Astrocyte (in vitro differentiated cells and primary cell): Measurements from ENCODE around the gene DENND4C. TPM values are rescaled to one million over a fixed set of nuclear protein-coding genes. Genes with fewer than 3 reads are reported as not detected.
"Not testable (repeated sequence)": the region's sequence is repeated elsewhere in the genome, so short reads cannot be mapped to it uniquely, and the experiment has no call there.

Experiments
- DNase-seq: peaks from one replicate; pipeline ENCODE4 v3.0.0-alpha.2; 2010; ENCODE audit warnings: low read depth
- FAIRE-seq: peaks from 2 replicates; lab custom pipeline; 2011; peaks lifted over from hg19 to GRCh38; lab: Jason Lieb, UNC
- H2AFZ ChIP-seq: 2 replicates; pipeline ENCODE4 v1.6.0; 2012; ENCODE audit warnings: low read depth, low read length, inconsistent platforms
- H3K27ac ChIP-seq: 2 replicates; pipeline ENCODE4 v1.5.1; 2011; ENCODE audit warnings: low read depth, low read length, inconsistent platforms
- H3K27me3 ChIP-seq: 2 replicates; pipeline ENCODE4 v1.6.0; 2011; ENCODE audit warnings: low read length, inconsistent platforms; ENCODE audit not compliant: insufficient read depth
- H3K36me3 ChIP-seq: 2 replicates; pipeline ENCODE4 v1.5.1; 2011; ENCODE audit warnings: low read length, inconsistent platforms; ENCODE audit not compliant: insufficient read depth
- H3K4me1 ChIP-seq: 2 replicates; pipeline ENCODE4 v1.5.1; 2011; ENCODE audit warnings: low read length, inconsistent platforms; ENCODE audit not compliant: insufficient read depth
- H3K4me2 ChIP-seq: 2 replicates; pipeline ENCODE4 v1.6.0; 2012; ENCODE audit warnings: low read length, inconsistent platforms
- H3K4me3 ChIP-seq: 2 replicates; pipeline ENCODE4 v1.5.1; 2011; ENCODE audit warnings: low read depth, mild to moderate bottlenecking, low read length, inconsistent platforms; ENCODE audit not compliant: insufficient read depth
- H3K79me2 ChIP-seq: 2 replicates; pipeline ENCODE4 v1.6.0; 2012; ENCODE audit warnings: mild to moderate bottlenecking, low read length, inconsistent platforms; ENCODE audit not compliant: insufficient read depth
- H3K9ac ChIP-seq: 2 replicates; pipeline ENCODE4 v1.6.0; 2012; ENCODE audit warnings: mild to moderate bottlenecking, low read length, inconsistent platforms
- H3K9me3 ChIP-seq: 2 replicates; pipeline ENCODE4 v1.5.1; 2012; ENCODE audit warnings: low read depth, mild to moderate bottlenecking, low read length, inconsistent platforms; ENCODE audit not compliant: insufficient read depth
- H4K20me1 ChIP-seq: 2 replicates; pipeline ENCODE4 v1.6.0; 2012; ENCODE audit warnings: low read length, inconsistent platforms; ENCODE audit not compliant: insufficient read depth
- H3K27ac Mint-ChIP-seq: one replicate; pipeline ENCODE4 v1.8.0; 2021; ENCODE audit warnings: mild to moderate bottlenecking, mixed read lengths; ENCODE audit not compliant: unreplicated experiment
- H3K27me3 Mint-ChIP-seq: one replicate; pipeline ENCODE4 v1.8.0; 2021; ENCODE audit warnings: low read depth, mixed read lengths; ENCODE audit not compliant: unreplicated experiment
- H3K36me3 Mint-ChIP-seq: one replicate; pipeline ENCODE4 v1.8.0; 2021; ENCODE audit warnings: low read depth, mixed read lengths; ENCODE audit not compliant: unreplicated experiment
- H3K4me1 Mint-ChIP-seq: one replicate; pipeline ENCODE4 v1.8.0; 2021; ENCODE audit warnings: low read depth, mixed read lengths; ENCODE audit not compliant: unreplicated experiment
- H3K4me3 Mint-ChIP-seq: one replicate; pipeline ENCODE4 v1.8.0; 2021; ENCODE audit warnings: mild to moderate bottlenecking, moderate library complexity, mixed read lengths; ENCODE audit not compliant: unreplicated experiment
- H3K9me3 Mint-ChIP-seq: one replicate; pipeline ENCODE4 v1.8.0; 2021; ENCODE audit warnings: mild to moderate bottlenecking, mixed read lengths; ENCODE audit not compliant: unreplicated experiment
- EZH2 ChIP-seq: IDR thresholded peaks from 2 replicates; pipeline ENCODE4 v1.6.1; 2012; ENCODE audit warnings: mild to moderate bottlenecking, low read length, inconsistent platforms; ENCODE audit not compliant: insufficient read depth
- total RNA-seq: library from RNA; stranded (reverse); gene quantifications from 2 replicates; pipeline ENCODE4 v1.2.1, GENCODE V29; 2021
- TF ChIP-seq, protein P1 (sequence below): IDR thresholded peaks from 2 replicates; pipeline ENCODE4 v1.5.1; 2011; ENCODE audit warnings: low read depth, mild to moderate bottlenecking, inconsistent platforms, low read length, moderate library complexity; ENCODE audit not compliant: insufficient read depth

Gene DENND4C
- total RNA-seq, 1 donor from 2014 or later, result 19.6 TPM

DNA sequence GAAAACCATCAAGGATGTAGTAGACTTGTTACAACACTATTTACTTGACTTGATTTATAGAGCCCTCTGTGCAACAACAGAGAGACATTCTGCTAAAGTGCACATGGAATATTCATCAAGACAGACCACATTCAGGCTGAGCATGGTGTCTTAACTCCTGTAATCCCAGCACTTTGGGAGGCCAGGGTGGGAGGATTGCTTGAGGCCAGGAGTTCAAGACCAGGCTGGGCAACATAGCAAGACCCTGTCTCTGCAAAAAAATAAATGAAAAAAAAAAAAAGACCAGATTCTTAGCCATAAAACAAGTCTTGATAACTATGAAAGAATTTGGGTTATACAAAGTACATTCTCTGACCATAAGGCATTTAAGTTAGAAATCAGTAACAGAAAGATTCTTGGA is 25.3 kb downstream of the DENND4C start:
- Histone ChIP-seq H3K79me2 (peaks cover 72% of the 10 kb centered on the region), H3K27ac (no peak overlapping the region)
- no peak for FAIRE-seq

GRCh38 chr9:19259665-19260255 is 29.3 kb downstream of the DENND4C start:
- not testable (repeated sequence) for H3K27ac Mint-ChIP-seq, H3K9ac ChIP-seq, H3K36me3 Mint-ChIP-seq, DNase-seq, H3K9me3 Mint-ChIP-seq, H3K4me3 Mint-ChIP-seq, H3K9me3 ChIP-seq, FAIRE-seq, H3K36me3 ChIP-seq, H3K27ac ChIP-seq, H3K27me3 ChIP-seq, H3K27me3 Mint-ChIP-seq, H2AFZ ChIP-seq, H3K4me3 ChIP-seq, H3K4me1 ChIP-seq, H3K4me2 ChIP-seq, H3K4me1 Mint-ChIP-seq
- H3K79me2 ChIP-seq, result peaks cover 77% of the 10 kb centered on the region
- H4K20me1 ChIP-seq, result peaks cover 75% of the 10 kb centered on the region

More for the DNA sequence above, 25.3 kb downstream of the DENND4C start:
- no peak for TF ChIP-seq EZH2
- TF ChIP-seq, protein P1, sequence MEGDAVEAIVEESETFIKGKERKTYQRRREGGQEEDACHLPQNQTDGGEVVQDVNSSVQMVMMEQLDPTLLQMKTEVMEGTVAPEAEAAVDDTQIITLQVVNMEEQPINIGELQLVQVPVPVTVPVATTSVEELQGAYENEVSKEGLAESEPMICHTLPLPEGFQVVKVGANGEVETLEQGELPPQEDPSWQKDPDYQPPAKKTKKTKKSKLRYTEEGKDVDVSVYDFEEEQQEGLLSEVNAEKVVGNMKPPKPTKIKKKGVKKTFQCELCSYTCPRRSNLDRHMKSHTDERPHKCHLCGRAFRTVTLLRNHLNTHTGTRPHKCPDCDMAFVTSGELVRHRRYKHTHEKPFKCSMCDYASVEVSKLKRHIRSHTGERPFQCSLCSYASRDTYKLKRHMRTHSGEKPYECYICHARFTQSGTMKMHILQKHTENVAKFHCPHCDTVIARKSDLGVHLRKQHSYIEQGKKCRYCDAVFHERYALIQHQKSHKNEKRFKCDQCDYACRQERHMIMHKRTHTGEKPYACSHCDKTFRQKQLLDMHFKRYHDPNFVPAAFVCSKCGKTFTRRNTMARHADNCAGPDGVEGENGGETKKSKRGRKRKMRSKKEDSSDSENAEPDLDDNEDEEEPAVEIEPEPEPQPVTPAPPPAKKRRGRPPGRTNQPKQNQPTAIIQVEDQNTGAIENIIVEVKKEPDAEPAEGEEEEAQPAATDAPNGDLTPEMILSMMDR, result no peak
- H3K4me1 ChIP-seq, result no peaks in the 10 kb centered on the region
- H3K4me3 Mint-ChIP-seq, result no peak overlapping the region
- no peak overlapping the region for H3K9ac ChIP-seq
- H2AFZ ChIP-seq, result no peak overlapping the region
- no peaks in the 10 kb centered on the region for H3K27me3 ChIP-seq
- no peaks in the 10 kb centered on the region for H3K4me1 Mint-ChIP-seq
- H4K20me1 ChIP-seq, result peaks cover 67% of the 10 kb centered on the region
- no peaks in the 10 kb centered on the region for H3K36me3 ChIP-seq
- no peaks in the 10 kb centered on the region for H3K27me3 Mint-ChIP-seq
- no peaks in the 10 kb centered on the region for H3K9me3 Mint-ChIP-seq
- no peak overlapping the region for H3K4me3 ChIP-seq
- no peak for DNase-seq
- H3K27ac Mint-ChIP-seq, result no peak overlapping the region
- peaks cover 4% of the 10 kb centered on the region for H3K36me3 Mint-ChIP-seq
- H3K4me2 ChIP-seq, result no peak overlapping the region
- H3K9me3 ChIP-seq, result no peaks in the 10 kb centered on the region

GRCh38 chr9:19265602-19266001 is 35.1 kb downstream of the DENND4C start:
- H3K9me3 ChIP-seq, H3K9me3 Mint-ChIP-seq, H3K4me1 Mint-ChIP-seq, H3K27me3 Mint-ChIP-seq, H3K27ac Mint-ChIP-seq, H2AFZ ChIP-seq, H3K27me3 ChIP-seq, DNase-seq, H3K36me3 Mint-ChIP-seq, H3K36me3 ChIP-seq, H3K9ac ChIP-seq, H3K27ac ChIP-seq, H3K4me3 ChIP-seq, H3K4me1 ChIP-seq, H3K4me2 ChIP-seq, FAIRE-seq, H3K4me3 Mint-ChIP-seq: not testable (repeated sequence)
- H4K20me1 ChIP-seq, result peaks cover 83% of the 10 kb centered on the region
- H3K79me2 ChIP-seq, result peaks cover 83% of the 10 kb centered on the region

GRCh38 chr9:19266778-19267384 is 36.4 kb downstream of the DENND4C start:
- not testable (repeated sequence) for H3K36me3 ChIP-seq, H2AFZ ChIP-seq, H3K9ac ChIP-seq, H3K4me2 ChIP-seq, H3K4me3 ChIP-seq, H3K27ac Mint-ChIP-seq, H3K27ac ChIP-seq, H3K9me3 ChIP-seq, H3K27me3 ChIP-seq, H3K4me1 ChIP-seq, H3K9me3 Mint-ChIP-seq, H3K36me3 Mint-ChIP-seq, DNase-seq, FAIRE-seq, H3K4me3 Mint-ChIP-seq, H3K27me3 Mint-ChIP-seq, H3K4me1 Mint-ChIP-seq
- Histone ChIP-seq H3K79me2 (peaks cover 78% of the 10 kb centered on the region), H4K20me1 (peaks cover 79% of the 10 kb centered on the region)
